Stimulated activated CD8-positive, alpha-beta memory T cell treated with anti-CD3 and anti-CD28 coated beads, Interleukin-4, amount 100 ng/mL, for 1 hour (primary cell): ENCODE measurements around the gene EGLN1.

Source experiments
- DNase-seq, 2 donors: peaks; one replicate each; pipeline ENCODE4 v3.0.0-alpha.2; 2020; ENCODE audit warnings: low read depth in 2 of 2, low spot score in 1 of 2

EGLN1 gene

GRCh38 chr1:231421546-231421970 lies 529 bp downstream of the EGLN1 start:
- DNase-seq = no peak

- DNase-seq = peak in 1 of 2 donors; percentile 5
These were observed 1.0 kb downstream of the EGLN1 start for GRCh38 chr1:231420959-231421545.

- no peak for DNase-seq
These were observed 1.7 kb downstream of the EGLN1 start for GRCh38 chr1:231420299-231420958.

- DNase-seq = no peak
These were observed 2.3 kb downstream of the EGLN1 start for GRCh38 chr1:231419738-231420298.

- DNase-seq = no peak
These were observed 2.9 kb downstream of the EGLN1 start for GRCh38 chr1:231419147-231419546.

- no peak for DNase-seq
These were observed 3.4 kb downstream of the EGLN1 start for GRCh38 chr1:231418741-231419107.

GRCh38 chr1:231418101-231418740 lies 3.9 kb downstream of the EGLN1 start:
- no peak for DNase-seq

GRCh38 chr1:231417513-231417912 lies 4.6 kb downstream of the EGLN1 start:
- DNase-seq = no peak

GRCh38 chr1:231416901-231417300 lies 5.2 kb downstream of the EGLN1 start:
- DNase-seq = no peak

- DNase-seq = no peak
These were observed 7.0 kb downstream of the EGLN1 start for GRCh38 chr1:231415018-231415583.

- DNase-seq = no peak
These were observed 7.6 kb downstream of the EGLN1 start for GRCh38 chr1:231414260-231415016.

GRCh38 chr1:231413749-231414082 lies 8.4 kb downstream of the EGLN1 start:
- no peak for DNase-seq

- DNase-seq = no peak
These were observed 11.0 kb downstream of the EGLN1 start for GRCh38 chr1:231411036-231411531.

GRCh38 chr1:231410036-231410612 lies 12.0 kb downstream of the EGLN1 start:
- no peak for DNase-seq

GRCh38 chr1:231408528-231409094 lies 13.5 kb downstream of the EGLN1 start:
- DNase-seq = no peak

GRCh38 chr1:231407547-231408396 lies 14.3 kb downstream of the EGLN1 start:
- DNase-seq = no peak

- no peak for DNase-seq
These were observed 15.0 kb downstream of the EGLN1 start for GRCh38 chr1:231407049-231407448.

GRCh38 chr1:231404318-231404717 lies 17.8 kb downstream of the EGLN1 start:
- DNase-seq = no peak

GRCh38 chr1:231401478-231401877 lies 20.6 kb downstream of the EGLN1 start:
- DNase-seq = no peak
